Stomach (tissue), 19 donors: ENCODE measurements around the gene PLCH2. TPM values are rescaled to one million over a fixed set of nuclear protein-coding genes. Genes with fewer than 3 reads are reported as not detected.

ENCODE experiments used
- DNase-seq, 2 donors: peaks; one replicate each; pipeline versions ENCODE4 v3.0.0 to v3.0.0-alpha.2; 2013 to 2019
- H3K27ac ChIP-seq, 5 donors: fragments of 200-600 bp in 4 of 5; sonication (generic) in 4 of 5; one replicate each; pipeline ENCODE4 v1.5.1; 2013 to 2019; ENCODE audit warnings: mild to moderate bottlenecking in 1 of 5, moderate library complexity in 1 of 5
- H3K27me3 ChIP-seq, 3 donors: fragments of 200-600 bp; sonication (generic); one replicate each; pipeline ENCODE4 v1.5.1; 2017 to 2019; ENCODE audit warnings: mixed run types in 1 of 3
- H3K36me3 ChIP-seq, 4 donors: fragments of 200-600 bp; sonication (generic); 1 replicate in 3 of 4; 2 replicates in 1 of 4; pipeline ENCODE4 v1.5.1; 2016 to 2019
- H3K4me1 ChIP-seq, 4 donors: fragments of 200-600 bp; sonication (generic); one replicate each; pipeline ENCODE4 v1.5.1; 2016 to 2019
- H3K4me3 ChIP-seq, 4 donors: fragments of 200-600 bp; sonication (generic) in 3 of 4; one replicate each; pipeline ENCODE4 v1.5.1; 2016 to 2019; ENCODE audit warnings: mild to moderate bottlenecking in 1 of 4
- H3K9me3 ChIP-seq, 4 donors: fragments of 200-600 bp; sonication (generic); one replicate each; pipeline ENCODE4 v1.5.1; 2016 to 2019
- EP300 ChIP-seq: sonication (generic); formaldehyde crosslinking; IDR thresholded peaks from one replicate; pipeline ENCODE4 v1.6.1; 2017; ENCODE audit warnings: antibody characterized with exemption
- POLR2A ChIP-seq, 4 donors: fragments of 450-650 bp; IDR thresholded peaks; one replicate each; pipeline ENCODE4 v1.6.1; 2016; ENCODE audit warnings: antibody characterized with exemption in 4 of 4, control low read depth in 2 of 4, mild to moderate bottlenecking in 1 of 4, moderate library complexity in 1 of 4
- POLR2AphosphoS5 ChIP-seq, 3 donors: sonication (generic); formaldehyde crosslinking; IDR thresholded peaks; one replicate each; pipeline ENCODE4 v1.6.1; 2016; ENCODE audit warnings: antibody characterized with exemption in 3 of 3
- WGBS, 5 donors: extraction: QIAGEN DNeasy Blood & Tissue Kit in 3 of 5; methylation state at CpG; one replicate each; pipeline versions ENCODE4 v1.1.5 to v1.1.7; 2013 to 2018; 5-methylcytosine and 5-hydroxymethylcytosine counted together
- intact Hi-C: fragments of 100-400 bp; cut with DNase I; formaldehyde crosslinking; loops from one replicate; pipeline ENCODE4 v1.15.1; 2023; ENCODE audit warnings: low total_unique reads
- long read RNA-seq, 10 donors: transcript quantifications; one replicate each; lab custom pipeline, GENCODE V29; 2026
- polyA plus RNA-seq, 3 donors: library from polyadenylated mRNA; stranded (reverse); fragments of 200-250 nt; gene quantifications; one replicate each; pipeline ENCODE4 v1.2.3, GENCODE V29; 2013
- total RNA-seq, 5 donors: library from RNA; depleted of rRNA; stranded (reverse); fragments of >200 nt; gene quantifications; one replicate each; pipeline versions ENCODE4 v1.1.0 to v1.2.3, GENCODE V29; 2014 to 2016
- TF ChIP-seq, protein P1 (sequence below), 7 experiments: fragments of 450-650 bp in 4 of 7; fragments of 200-600 bp in 3 of 7; sonication (generic) in 3 of 7; IDR thresholded peaks; one replicate each; pipeline ENCODE4 v1.5.1; 2016 to 2019; ENCODE audit warnings: antibody characterized with exemption in 7 of 7, control low read depth in 2 of 7, mild to moderate bottlenecking in 1 of 7
- donor health status: healthy with polysubstance abuse.
- donor health status: Bipolar disorder and iron deficiency.
- donor health status: healthy.

PLCH2 gene, protein sequence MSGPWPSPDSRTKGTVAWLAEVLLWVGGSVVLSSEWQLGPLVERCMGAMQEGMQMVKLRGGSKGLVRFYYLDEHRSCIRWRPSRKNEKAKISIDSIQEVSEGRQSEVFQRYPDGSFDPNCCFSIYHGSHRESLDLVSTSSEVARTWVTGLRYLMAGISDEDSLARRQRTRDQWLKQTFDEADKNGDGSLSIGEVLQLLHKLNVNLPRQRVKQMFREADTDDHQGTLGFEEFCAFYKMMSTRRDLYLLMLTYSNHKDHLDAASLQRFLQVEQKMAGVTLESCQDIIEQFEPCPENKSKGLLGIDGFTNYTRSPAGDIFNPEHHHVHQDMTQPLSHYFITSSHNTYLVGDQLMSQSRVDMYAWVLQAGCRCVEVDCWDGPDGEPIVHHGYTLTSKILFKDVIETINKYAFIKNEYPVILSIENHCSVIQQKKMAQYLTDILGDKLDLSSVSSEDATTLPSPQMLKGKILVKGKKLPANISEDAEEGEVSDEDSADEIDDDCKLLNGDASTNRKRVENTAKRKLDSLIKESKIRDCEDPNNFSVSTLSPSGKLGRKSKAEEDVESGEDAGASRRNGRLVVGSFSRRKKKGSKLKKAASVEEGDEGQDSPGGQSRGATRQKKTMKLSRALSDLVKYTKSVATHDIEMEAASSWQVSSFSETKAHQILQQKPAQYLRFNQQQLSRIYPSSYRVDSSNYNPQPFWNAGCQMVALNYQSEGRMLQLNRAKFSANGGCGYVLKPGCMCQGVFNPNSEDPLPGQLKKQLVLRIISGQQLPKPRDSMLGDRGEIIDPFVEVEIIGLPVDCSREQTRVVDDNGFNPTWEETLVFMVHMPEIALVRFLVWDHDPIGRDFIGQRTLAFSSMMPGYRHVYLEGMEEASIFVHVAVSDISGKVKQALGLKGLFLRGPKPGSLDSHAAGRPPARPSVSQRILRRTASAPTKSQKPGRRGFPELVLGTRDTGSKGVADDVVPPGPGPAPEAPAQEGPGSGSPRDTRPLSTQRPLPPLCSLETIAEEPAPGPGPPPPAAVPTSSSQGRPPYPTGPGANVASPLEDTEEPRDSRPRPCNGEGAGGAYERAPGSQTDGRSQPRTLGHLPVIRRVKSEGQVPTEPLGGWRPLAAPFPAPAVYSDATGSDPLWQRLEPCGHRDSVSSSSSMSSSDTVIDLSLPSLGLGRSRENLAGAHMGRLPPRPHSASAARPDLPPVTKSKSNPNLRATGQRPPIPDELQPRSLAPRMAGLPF (N-terminal part only)
- total RNA-seq (1 to 10 TPM in 2 of 5 donors, under 1 TPM in 1, not detected in 2; 0.55 to 4.5 (median 1.3) TPM), polyA plus RNA-seq (10 to 100 TPM in 1 of 3 donors, under 1 TPM in 2; 0.75 to 24.9 (median 0.76) TPM)
- long read RNA-seq, donor 1 = 0 reads
- long read RNA-seq, donor 2 = 0 reads
- long read RNA-seq, donor 3 = 0 reads
- long read RNA-seq, donor 4 = 0 reads
- long read RNA-seq, donor 5 = 0 reads
- long read RNA-seq, donor 6 = 0 reads
- long read RNA-seq, donor 7 = 0 reads
- long read RNA-seq, donor 8 = 0 reads
- long read RNA-seq, donor 9 = 0 reads
- long read RNA-seq, donor 10 = 0 reads

DNA sequence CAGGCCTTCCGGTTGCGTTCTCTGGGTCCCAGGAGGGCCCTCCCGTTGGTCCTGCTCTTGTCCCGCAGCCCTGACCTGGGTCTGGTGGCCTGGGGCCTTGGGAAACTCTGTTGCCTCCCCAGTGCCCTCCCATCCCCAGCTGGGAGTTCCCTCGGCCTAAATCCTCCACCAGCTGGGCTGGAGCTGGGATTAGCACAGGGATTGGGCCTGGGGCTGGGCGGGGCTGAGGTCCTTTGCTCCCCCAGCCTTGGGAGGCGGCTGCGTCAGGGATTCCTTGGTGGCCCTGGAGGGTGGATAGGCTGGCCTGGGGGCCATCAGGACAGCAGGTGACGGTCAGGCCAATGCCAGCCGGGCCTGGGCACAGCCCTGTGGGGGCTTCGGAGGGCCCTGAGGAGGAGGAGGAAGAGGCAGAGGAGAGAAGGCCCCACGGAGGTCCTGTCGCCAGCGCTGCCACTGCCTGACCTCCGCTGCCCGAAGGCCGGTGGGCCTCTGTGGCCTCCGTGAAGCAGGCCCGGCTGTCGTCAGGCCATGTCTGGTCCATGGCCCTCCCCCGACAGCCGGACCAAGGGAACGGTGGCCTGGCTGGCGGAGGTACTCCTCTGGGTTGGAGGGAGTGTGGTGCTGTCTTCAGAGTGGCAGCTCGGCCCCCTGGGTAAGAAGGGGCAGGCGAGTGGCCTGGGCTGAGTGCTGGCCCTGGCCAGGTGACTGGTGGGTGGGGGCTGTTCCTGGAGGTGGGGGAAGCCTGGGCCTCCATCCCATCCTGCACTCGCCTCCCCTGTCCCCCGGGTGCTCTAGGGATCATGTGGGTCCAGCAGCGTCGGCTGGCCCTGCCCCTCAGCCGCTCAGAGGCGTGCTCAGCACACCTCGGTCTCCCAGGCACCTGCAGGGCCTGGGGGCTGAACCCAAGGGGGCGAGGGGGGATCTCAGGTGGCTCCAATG is at the start of gene PLCH2:
TSS of gene PLCH2 (plus strand) at position 229 of the 939 bp plus-strand sequence. CDS start at position 529, 300 bp downstream.
- peaks cover 0 to 63% (median 0%) of the 10 kb centered on the region in 3 donors for H3K27me3 ChIP-seq
- no peak for DNase-seq

DNA sequence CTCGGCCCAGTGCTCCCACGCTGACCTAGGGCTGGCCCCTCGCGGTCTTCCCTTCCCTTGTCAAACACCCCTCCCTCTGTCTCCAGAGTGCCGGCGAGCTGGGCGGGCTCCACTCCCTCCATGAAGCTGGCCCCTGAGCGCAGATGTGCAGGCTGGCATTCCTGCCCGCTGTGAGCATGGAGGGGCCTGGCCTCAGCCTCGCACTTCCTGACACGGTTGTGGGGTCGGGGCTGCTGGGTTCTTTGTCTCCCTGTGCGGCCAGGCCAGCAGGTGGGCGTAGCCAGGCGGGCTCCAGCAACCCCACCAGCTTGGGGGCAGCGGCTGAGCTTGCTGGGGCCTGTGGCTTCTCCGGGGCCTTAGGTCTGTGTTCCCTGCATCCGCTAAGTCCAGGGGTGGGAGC is 49.5 kb upstream of the PLCH2 start:
- H3K27me3 ChIP-seq = peaks cover 0 to 64% (median 19%) of the 10 kb centered on the region in 3 donors
- intact Hi-C loops = no loop called here
- 44 to 57% (median 53%) methylated on average over 15 to 18 of the region's 18 CpGs for WGBS, 5 donors

More for the DNA sequence above, at the start of gene PLCH2:
- WGBS, 5 donors = 83 to 89% (median 89%) methylated on average over 19 to 34 of the region's 34 CpGs
- Histone ChIP-seq H3K4me3 (no peak within 1 kb of the TSS), H3K9me3 (no peaks in the 10 kb centered on the region), H3K36me3 (no peaks in the 10 kb centered on the region), H3K4me1 (peaks cover 0 to 18% (median 10%) of the 10 kb centered on the region in 4 donors), H3K27ac (no peak within 1 kb of the TSS)
- intact Hi-C loops = no loop called here
- TF ChIP-seq, protein P1, sequence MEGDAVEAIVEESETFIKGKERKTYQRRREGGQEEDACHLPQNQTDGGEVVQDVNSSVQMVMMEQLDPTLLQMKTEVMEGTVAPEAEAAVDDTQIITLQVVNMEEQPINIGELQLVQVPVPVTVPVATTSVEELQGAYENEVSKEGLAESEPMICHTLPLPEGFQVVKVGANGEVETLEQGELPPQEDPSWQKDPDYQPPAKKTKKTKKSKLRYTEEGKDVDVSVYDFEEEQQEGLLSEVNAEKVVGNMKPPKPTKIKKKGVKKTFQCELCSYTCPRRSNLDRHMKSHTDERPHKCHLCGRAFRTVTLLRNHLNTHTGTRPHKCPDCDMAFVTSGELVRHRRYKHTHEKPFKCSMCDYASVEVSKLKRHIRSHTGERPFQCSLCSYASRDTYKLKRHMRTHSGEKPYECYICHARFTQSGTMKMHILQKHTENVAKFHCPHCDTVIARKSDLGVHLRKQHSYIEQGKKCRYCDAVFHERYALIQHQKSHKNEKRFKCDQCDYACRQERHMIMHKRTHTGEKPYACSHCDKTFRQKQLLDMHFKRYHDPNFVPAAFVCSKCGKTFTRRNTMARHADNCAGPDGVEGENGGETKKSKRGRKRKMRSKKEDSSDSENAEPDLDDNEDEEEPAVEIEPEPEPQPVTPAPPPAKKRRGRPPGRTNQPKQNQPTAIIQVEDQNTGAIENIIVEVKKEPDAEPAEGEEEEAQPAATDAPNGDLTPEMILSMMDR (IDR thresholded peaks at IDR 0.05) = no peak
- TF ChIP-seq POLR2AphosphoS5 (IDR thresholded peaks at IDR 0.05) (no peak), EP300 (no peak), POLR2A (IDR thresholded peaks at IDR 0.05) (no peak)

DNA sequence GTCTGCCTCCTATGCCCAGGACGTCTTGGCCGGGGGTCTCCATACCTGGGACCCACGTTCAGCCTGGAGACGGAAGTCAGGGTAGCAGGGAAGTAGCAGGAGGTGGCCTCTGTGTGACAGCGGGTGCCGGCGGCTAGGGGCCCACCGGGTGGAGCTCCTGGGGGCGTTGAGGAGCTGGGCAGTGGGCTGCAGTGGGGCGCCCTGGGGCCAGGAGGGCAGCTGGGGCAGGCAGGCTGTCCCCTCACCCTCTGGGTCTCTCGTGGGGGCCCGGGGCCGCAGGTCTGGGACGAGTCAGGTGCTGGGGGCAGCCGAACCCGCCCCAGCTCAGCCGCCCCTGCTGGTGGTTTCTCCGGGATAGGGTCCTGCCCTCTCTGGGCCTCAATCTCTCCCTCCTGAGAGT is 49.0 kb upstream of the PLCH2 start:
- TF ChIP-seq EP300 = no peak
- Histone ChIP-seq H3K27ac (no peak overlapping the region), H3K9me3 (peaks cover 6 to 30% (median 24%) of the 10 kb centered on the region in 4 donors), H3K4me1 (no peaks in the 10 kb centered on the region), H3K36me3 (no peaks in the 10 kb centered on the region), H3K27me3 (peaks cover 0 to 69% (median 19%) of the 10 kb centered on the region in 3 donors), H3K4me3 (no peak overlapping the region)
- intact Hi-C loops = no loop called here
- 72 to 88% (median 83%) methylated on average over 9 to 18 of the region's 18 CpGs for WGBS, 5 donors
- no peak for DNase-seq

More for the DNA sequence above, 49.5 kb upstream of the PLCH2 start:
- Histone ChIP-seq H3K9me3 (peaks cover 6 to 32% (median 24%) of the 10 kb centered on the region in 4 donors), H3K4me1 (no peaks in the 10 kb centered on the region), H3K27ac (no peak overlapping the region), H3K4me3 (no peak overlapping the region), H3K36me3 (no peaks in the 10 kb centered on the region)
- DNase-seq = no peak
- TF ChIP-seq POLR2AphosphoS5 (IDR thresholded peaks at IDR 0.05) (no peak), EP300 (no peak), POLR2A (IDR thresholded peaks at IDR 0.05) (no peak)
- TF ChIP-seq, protein P1 (IDR thresholded peaks at IDR 0.05) = no peak
